Measurements from ENCODE around the gene PPM1H.
A peak's percentile ranks its signal among the peaks of the same experiment; 100 is the strongest.

The PPM1H gene

GRCh38 chr12:62751810-62752155, 183.2 kb downstream of the PPM1H start:
- TF ChIP-seq NFIC (IDR thresholded peaks at IDR 0.05) (no peak), FOXM1 (IDR thresholded peaks at IDR 0.05; ENCODE audit: borderline replicate concordance, low read depth) (no peak), CREB1 (IDR thresholded peaks at IDR 0.05; ENCODE audit: low read depth) (no peak), EGR1 (IDR thresholded peaks at IDR 0.05) (no peak), CEBPB (IDR thresholded peaks at IDR 0.05) (no peak), MAX (IDR thresholded peaks at IDR 0.05) (no peak), YY1 (IDR thresholded peaks at IDR 0.05; ENCODE audit: low read depth) (no peak), RAD21 (IDR thresholded peaks at IDR 0.05; ENCODE audit: low read depth) (no peak), TEAD4 (IDR thresholded peaks at IDR 0.05) (no peak), TCF12 (IDR thresholded peaks at IDR 0.05; ENCODE audit: low read depth) (no peak), REST (IDR thresholded peaks at IDR 0.05; ENCODE audit: low read depth) (no peak), EP300 (IDR thresholded peaks at IDR 0.05; ENCODE audit: borderline replicate concordance) (no peak)
- TF ChIP-seq, protein P1, sequence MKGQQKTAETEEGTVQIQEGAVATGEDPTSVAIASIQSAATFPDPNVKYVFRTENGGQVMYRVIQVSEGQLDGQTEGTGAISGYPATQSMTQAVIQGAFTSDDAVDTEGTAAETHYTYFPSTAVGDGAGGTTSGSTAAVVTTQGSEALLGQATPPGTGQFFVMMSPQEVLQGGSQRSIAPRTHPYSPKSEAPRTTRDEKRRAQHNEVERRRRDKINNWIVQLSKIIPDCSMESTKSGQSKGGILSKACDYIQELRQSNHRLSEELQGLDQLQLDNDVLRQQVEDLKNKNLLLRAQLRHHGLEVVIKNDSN (IDR thresholded peaks at IDR 0.05): no peak

- TF ChIP-seq NFIC (IDR thresholded peaks at IDR 0.05): peak; percentile 43
- TF ChIP-seq CREB1 (IDR thresholded peaks at IDR 0.05; ENCODE audit: low read depth): no peak
Measured at GRCh38 chr12:62750941-62751809, 183.8 kb downstream of the PPM1H start.

DNA sequence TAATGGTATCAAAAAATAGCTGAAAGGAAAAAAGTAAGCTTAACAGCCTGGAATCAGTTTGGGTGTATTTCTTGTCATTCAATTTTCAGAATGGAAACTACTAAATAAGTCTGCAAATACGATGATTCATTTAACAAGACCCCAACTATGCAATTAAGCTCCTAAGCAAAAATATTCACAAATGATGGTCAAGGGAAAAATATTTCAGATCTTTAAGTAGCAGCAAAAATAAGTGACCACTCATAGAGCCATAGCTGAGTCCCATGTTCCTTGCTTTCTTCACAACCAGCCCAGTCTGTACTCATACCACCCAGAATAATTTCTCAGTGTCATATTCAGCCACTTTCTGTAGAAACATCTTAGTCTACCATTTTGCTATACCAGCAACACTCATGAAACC, 185.4 kb downstream of the PPM1H start:
- TF ChIP-seq MAX (IDR thresholded peaks at IDR 0.05): no peak
- no peak for TF ChIP-seq EGR1 (IDR thresholded peaks at IDR 0.05)
- TF ChIP-seq CEBPB (IDR thresholded peaks at IDR 0.05): no peak
- no peak for TF ChIP-seq YY1 (IDR thresholded peaks at IDR 0.05; ENCODE audit: low read depth)
- no peak for TF ChIP-seq ZBTB7A (IDR thresholded peaks at IDR 0.05; ENCODE audit: low read depth)
- TF ChIP-seq, protein P1 (IDR thresholded peaks at IDR 0.05): no peak
- no peak for TF ChIP-seq NFIC (IDR thresholded peaks at IDR 0.05)
- TF ChIP-seq REST (IDR thresholded peaks at IDR 0.05; ENCODE audit: low read depth): no peak
- TF ChIP-seq FOXM1 (IDR thresholded peaks at IDR 0.05; ENCODE audit: borderline replicate concordance, low read depth): no peak
- no peak for TF ChIP-seq CREB1 (IDR thresholded peaks at IDR 0.05; ENCODE audit: low read depth)
- TF ChIP-seq RAD21 (IDR thresholded peaks at IDR 0.05; ENCODE audit: low read depth): no peak
- no peak for TF ChIP-seq TEAD4 (IDR thresholded peaks at IDR 0.05)
- TF ChIP-seq TCF12 (IDR thresholded peaks at IDR 0.05; ENCODE audit: low read depth): no peak
- TF ChIP-seq EP300 (IDR thresholded peaks at IDR 0.05; ENCODE audit: borderline replicate concordance): no peak

DNA sequence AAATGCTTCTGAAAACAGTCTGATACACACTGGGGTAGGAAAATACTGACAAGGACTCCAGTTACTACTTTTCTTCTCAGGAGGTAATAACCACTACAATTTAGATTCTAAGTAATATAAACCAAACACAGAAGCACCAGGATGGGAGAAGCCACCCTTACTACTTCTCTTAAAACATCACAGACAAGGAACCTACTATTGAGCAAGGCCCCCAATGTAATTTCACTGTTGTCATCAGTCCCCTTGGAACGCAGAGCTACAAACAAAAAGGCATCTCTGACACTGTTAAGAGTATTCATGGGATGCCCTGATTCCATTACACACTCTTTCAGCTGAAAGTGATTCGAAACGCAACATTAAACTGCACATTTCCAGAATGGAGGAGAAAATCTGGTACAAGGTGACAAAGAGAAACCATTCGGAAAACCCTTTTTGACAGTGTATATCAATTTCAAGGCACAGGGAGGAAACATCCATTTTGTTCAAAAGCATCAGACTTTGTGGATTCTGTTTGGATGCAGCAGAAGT, 185.9 kb downstream of the PPM1H start:
- TF ChIP-seq FOXM1 (IDR thresholded peaks at IDR 0.05; ENCODE audit: borderline replicate concordance, low read depth) (no peak), REST (IDR thresholded peaks at IDR 0.05; ENCODE audit: low read depth) (no peak), TEAD4 (IDR thresholded peaks at IDR 0.05) (no peak), YY1 (IDR thresholded peaks at IDR 0.05; ENCODE audit: low read depth) (no peak), TCF12 (IDR thresholded peaks at IDR 0.05; ENCODE audit: low read depth) (no peak), TAF1 (IDR thresholded peaks at IDR 0.05; ENCODE audit: low read depth) (no peak), ZBTB7A (IDR thresholded peaks at IDR 0.05; ENCODE audit: low read depth) (no peak), NFIC (IDR thresholded peaks at IDR 0.05) (no peak), CREB1 (IDR thresholded peaks at IDR 0.05; ENCODE audit: low read depth) (no peak), EGR1 (IDR thresholded peaks at IDR 0.05) (no peak), CEBPB (IDR thresholded peaks at IDR 0.05) (no peak), RAD21 (IDR thresholded peaks at IDR 0.05; ENCODE audit: low read depth) (no peak), MAX (IDR thresholded peaks at IDR 0.05) (no peak), EP300 (IDR thresholded peaks at IDR 0.05; ENCODE audit: borderline replicate concordance) (no peak)
- TF ChIP-seq, protein P1 (IDR thresholded peaks at IDR 0.05): no peak

Measured in Ishikawa (cell line).